ENCODE results near the gene HOXD3.

DNA sequence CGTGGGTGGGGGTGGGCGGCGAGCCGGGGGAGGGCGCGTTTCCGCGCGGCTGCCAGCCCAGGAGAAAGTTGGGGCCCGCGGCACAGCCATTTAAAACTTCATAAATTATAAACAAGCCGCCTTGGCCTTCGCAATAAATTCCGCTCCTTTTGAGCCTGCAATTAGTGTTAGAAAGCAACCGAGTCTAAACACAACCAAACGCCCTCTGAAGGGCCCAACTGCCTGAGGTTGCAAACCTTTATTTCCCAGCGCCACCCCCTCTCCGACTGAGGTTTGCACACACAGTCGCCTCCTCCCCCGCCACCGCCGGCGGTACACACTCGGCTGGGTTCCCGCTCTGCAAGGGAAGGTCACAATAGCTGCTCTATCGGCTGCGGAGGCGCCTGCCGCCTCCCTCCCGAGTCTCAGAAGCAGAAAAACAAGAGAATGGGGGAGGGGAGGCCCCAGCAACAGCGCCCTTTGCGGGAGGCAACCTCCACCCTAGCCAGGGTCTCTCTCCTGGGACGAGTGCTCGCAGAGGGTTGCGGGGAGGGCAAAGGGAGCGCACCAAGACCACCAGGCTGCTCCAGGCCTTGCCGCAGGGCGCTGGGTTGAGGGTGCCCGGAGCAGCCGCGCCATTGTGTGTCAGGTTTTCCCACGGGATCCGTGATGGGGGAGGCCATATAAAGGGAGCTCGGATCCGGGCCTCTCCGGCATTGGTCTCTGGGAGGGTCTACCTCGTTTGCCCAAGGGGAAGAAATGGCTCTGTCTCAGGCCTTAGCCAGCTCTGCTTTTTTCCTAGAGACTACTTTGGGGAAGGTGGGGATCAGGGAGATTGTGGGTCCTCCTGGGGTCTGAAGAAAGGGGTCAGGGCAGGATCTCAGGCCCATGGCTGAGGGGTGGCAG, 18.0 kb downstream of the HOXD3 start:
- TF ChIP-seq, protein P1, sequence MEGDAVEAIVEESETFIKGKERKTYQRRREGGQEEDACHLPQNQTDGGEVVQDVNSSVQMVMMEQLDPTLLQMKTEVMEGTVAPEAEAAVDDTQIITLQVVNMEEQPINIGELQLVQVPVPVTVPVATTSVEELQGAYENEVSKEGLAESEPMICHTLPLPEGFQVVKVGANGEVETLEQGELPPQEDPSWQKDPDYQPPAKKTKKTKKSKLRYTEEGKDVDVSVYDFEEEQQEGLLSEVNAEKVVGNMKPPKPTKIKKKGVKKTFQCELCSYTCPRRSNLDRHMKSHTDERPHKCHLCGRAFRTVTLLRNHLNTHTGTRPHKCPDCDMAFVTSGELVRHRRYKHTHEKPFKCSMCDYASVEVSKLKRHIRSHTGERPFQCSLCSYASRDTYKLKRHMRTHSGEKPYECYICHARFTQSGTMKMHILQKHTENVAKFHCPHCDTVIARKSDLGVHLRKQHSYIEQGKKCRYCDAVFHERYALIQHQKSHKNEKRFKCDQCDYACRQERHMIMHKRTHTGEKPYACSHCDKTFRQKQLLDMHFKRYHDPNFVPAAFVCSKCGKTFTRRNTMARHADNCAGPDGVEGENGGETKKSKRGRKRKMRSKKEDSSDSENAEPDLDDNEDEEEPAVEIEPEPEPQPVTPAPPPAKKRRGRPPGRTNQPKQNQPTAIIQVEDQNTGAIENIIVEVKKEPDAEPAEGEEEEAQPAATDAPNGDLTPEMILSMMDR (IDR thresholded peaks at IDR 0.05; ENCODE audit: low read depth, low read length) = no peak
- TF ChIP-seq, protein P2, sequence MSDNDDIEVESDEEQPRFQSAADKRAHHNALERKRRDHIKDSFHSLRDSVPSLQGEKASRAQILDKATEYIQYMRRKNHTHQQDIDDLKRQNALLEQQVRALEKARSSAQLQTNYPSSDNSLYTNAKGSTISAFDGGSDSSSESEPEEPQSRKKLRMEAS (IDR thresholded peaks at IDR 0.05; ENCODE audit: low read depth, low read length) = no peak
